HEK293T (cell line): Measurements from ENCODE around the gene GDAP1L1.

ENCODE experiments used
- CTCF ChIA-PET: fragments of 350-600 bp; formaldehyde crosslinking; extraction: SDS; loops from one replicate; lab custom pipeline; 2021; ENCODE audit warnings: antibody characterized with exemption, inconsistent platforms; lab: Yijun Ruan, JAX
- POLR2A ChIA-PET: fragments of 350-600 bp; formaldehyde crosslinking; extraction: SDS; loops from one replicate; lab custom pipeline; 2020; ENCODE audit warnings: antibody characterized with exemption, inconsistent platforms; lab: Yijun Ruan, JAX
- DNase-seq: peaks from one replicate; pipeline ENCODE4 v3.0.0; 2012; ENCODE audit warnings: mixed read lengths; ENCODE audit errors: extremely low spot score
- ARNT ChIP-seq: fragments of 450-650 bp; IDR thresholded peaks from 2 replicates; pipeline ENCODE4 v1.6.1; 2017; ENCODE audit warnings: mild to moderate bottlenecking
- BHLHE40 ChIP-seq: fragments of 450-650 bp; IDR thresholded peaks from 2 replicates; pipeline ENCODE4 v1.6.1; 2016; ENCODE audit warnings: mild to moderate bottlenecking, moderate library complexity, borderline replicate concordance
- CTBP1 ChIP-seq: fragments of 450-650 bp; IDR thresholded peaks from 2 replicates; pipeline ENCODE4 v1.6.1; 2016; ENCODE audit warnings: borderline replicate concordance
- ELF4 ChIP-seq: fragments of 450-650 bp; IDR thresholded peaks from 2 replicates; pipeline ENCODE4 v1.6.1; 2017; ENCODE audit warnings: antibody characterized with exemption
- FOXA1 ChIP-seq: fragments of 450-650 bp; IDR thresholded peaks from 2 replicates; pipeline ENCODE4 v1.6.1; 2016; ENCODE audit warnings: mild to moderate bottlenecking
- FOXK2 ChIP-seq: fragments of 450-650 bp; IDR thresholded peaks from 2 replicates; pipeline ENCODE4 v1.6.1; 2016; ENCODE audit warnings: mild to moderate bottlenecking
- FOXM1 ChIP-seq: fragments of 450-650 bp; IDR thresholded peaks from 2 replicates; pipeline ENCODE4 v1.6.1; 2017; ENCODE audit warnings: mild to moderate bottlenecking, borderline replicate concordance
- HDGF ChIP-seq: fragments of 450-650 bp; IDR thresholded peaks from 2 replicates; pipeline ENCODE4 v1.6.1; 2017; ENCODE audit warnings: antibody characterized with exemption, borderline replicate concordance
- L3MBTL2 ChIP-seq: fragments of 450-650 bp; conservative IDR thresholded peaks from 2 replicates; pipeline ENCODE4 v1.6.1; 2016; ENCODE audit warnings: mild to moderate bottlenecking
- LEF1 ChIP-seq: fragments of 450-650 bp; IDR thresholded peaks from 2 replicates; pipeline ENCODE4 v1.6.1; 2017; ENCODE audit warnings: mild to moderate bottlenecking, borderline replicate concordance
- NFRKB ChIP-seq: fragments of 450-650 bp; IDR thresholded peaks from 2 replicates; pipeline ENCODE4 v1.6.1; 2016; ENCODE audit warnings: mild to moderate bottlenecking, moderate library complexity
- PKNOX1 ChIP-seq: fragments of 450-650 bp; IDR thresholded peaks from 2 replicates; pipeline ENCODE4 v1.6.1; 2016
- SP1 ChIP-seq: fragments of 450-650 bp; IDR thresholded peaks from 2 replicates; pipeline ENCODE4 v1.6.1; 2017
- SUZ12 ChIP-seq: fragments of 450-650 bp; IDR thresholded peaks from 2 replicates; pipeline ENCODE4 v1.6.1; 2016; ENCODE audit warnings: mild to moderate bottlenecking
- TARDBP ChIP-seq: fragments of 450-650 bp; IDR thresholded peaks from 2 replicates; pipeline ENCODE4 v1.6.1; 2016
- ZNF384 ChIP-seq: fragments of 450-650 bp; IDR thresholded peaks from 2 replicates; pipeline ENCODE4 v1.6.1; 2016

GDAP1L1 gene

DNA sequence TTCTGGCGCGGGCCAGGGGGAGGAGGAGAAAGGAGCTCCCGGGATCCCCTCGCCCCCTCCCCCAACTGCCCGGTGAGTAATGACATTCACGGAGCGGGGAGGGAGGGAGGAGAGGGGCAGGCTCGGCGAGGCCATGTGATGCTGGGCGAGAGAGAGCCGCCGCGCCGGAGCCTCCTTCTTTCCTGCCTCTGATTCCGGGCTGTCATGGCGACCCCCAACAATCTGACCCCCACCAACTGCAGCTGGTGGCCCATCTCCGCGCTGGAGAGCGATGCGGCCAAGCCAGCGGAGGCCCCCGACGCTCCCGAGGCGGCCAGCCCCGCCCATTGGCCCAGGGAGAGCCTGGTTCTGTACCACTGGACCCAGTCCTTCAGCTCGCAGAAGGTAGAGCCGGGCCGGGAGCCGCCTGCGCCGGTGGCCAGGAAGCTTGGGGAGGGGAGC is at the start of gene GDAP1L1:
Gene GDAP1L1, plus strand, starts transcription at position 178 of the 441 bp plus-strand sequence. Its CDS starts 27 bp downstream, at position 205.
- ChIA-PET POLR2A (interaction anchor here (0.6 to 0.9 kb wide), 2 partner anchors 13 to 23 kb away, joined by 3 read pairs; no protein-coding TSS in a partner anchor), CTCF (no interaction called here)
- no peak for DNase-seq
- TF ChIP-seq NFRKB = no peak
- no peak for TF ChIP-seq PKNOX1
- no peak for TF ChIP-seq LEF1
- no peak for TF ChIP-seq FOXK2
- TF ChIP-seq FOXA1 = no peak
- no peak for TF ChIP-seq L3MBTL2
- no peak for TF ChIP-seq SUZ12
- no peak for TF ChIP-seq FOXM1
- no peak for TF ChIP-seq CTBP1
- no peak for TF ChIP-seq SP1
- TF ChIP-seq ARNT = no peak
- no peak for TF ChIP-seq HDGF
- TF ChIP-seq TARDBP = no peak

- no peak for DNase-seq
- ChIA-PET CTCF (no interaction called here), POLR2A (no interaction called here)
- TF ChIP-seq CTBP1 (no peak), SP1 (no peak), ELF4 (no peak), FOXA1 (no peak), ZNF384 (no peak), BHLHE40 (no peak), SUZ12 (no peak), NFRKB (no peak), HDGF (no peak), L3MBTL2 (no peak), TARDBP (no peak), LEF1 (no peak), FOXK2 (no peak), FOXM1 (no peak), ARNT (no peak), PKNOX1 (no peak)
Observed at GRCh38 chr20:44198872-44199271, 48.2 kb upstream of the GDAP1L1 start.

- no peak for TF ChIP-seq HDGF
- no peak for TF ChIP-seq SP1
- TF ChIP-seq FOXK2 = no peak
- no peak for TF ChIP-seq LEF1
- TF ChIP-seq TARDBP = no peak
- TF ChIP-seq FOXA1 = no peak
- no peak for TF ChIP-seq NFRKB
- TF ChIP-seq BHLHE40 = no peak
- no peak for TF ChIP-seq ZNF384
- TF ChIP-seq L3MBTL2 = no peak
- TF ChIP-seq ARNT = no peak
- no peak for TF ChIP-seq PKNOX1
- POLR2A ChIA-PET = no interaction called here
- CTCF ChIA-PET = no interaction called here
- DNase-seq = no peak
Observed at GRCh38 chr20:44199877-44200276, 47.2 kb upstream of the GDAP1L1 start.

GRCh38 chr20:44200371-44200770 is 46.7 kb upstream of the GDAP1L1 start:
- ChIA-PET POLR2A (no interaction called here), CTCF (no interaction called here)
- TF ChIP-seq ZNF384 (no peak), PKNOX1 (no peak), LEF1 (no peak), TARDBP (no peak), NFRKB (no peak), ELF4 (no peak), HDGF (no peak), L3MBTL2 (no peak)
- no peak for DNase-seq

DNA sequence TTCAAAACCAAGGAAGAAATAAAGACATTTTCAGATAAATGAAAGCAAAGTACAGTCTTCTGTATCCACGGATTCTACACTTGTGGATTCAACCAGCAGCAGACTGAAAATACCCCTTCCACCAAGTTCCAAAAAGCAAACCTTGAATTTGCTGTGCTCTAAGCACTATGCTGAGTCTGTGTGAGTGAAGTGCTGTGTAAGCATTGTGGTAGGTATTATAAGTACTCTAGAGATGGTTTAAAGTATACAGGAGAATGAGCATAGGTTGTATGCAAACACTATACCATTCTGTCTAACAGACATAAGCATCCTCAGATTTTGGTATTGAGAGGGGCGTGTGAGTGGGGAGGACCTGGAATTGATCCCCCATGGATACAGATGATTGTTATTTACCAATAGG is 46.1 kb upstream of the GDAP1L1 start:
- POLR2A ChIA-PET = no interaction called here
- TF ChIP-seq SUZ12 (no peak), L3MBTL2 (no peak), FOXA1 (no peak), NFRKB (no peak), ZNF384 (no peak), LEF1 (no peak)
- DNase-seq = no peak
- CTCF ChIA-PET = no interaction called here

GRCh38 chr20:44203161-44203560 is 43.9 kb upstream of the GDAP1L1 start:
- TF ChIP-seq TARDBP = no peak
- no peak for TF ChIP-seq LEF1
- no peak for TF ChIP-seq SP1
- TF ChIP-seq CTBP1 = no peak
- no peak for TF ChIP-seq ARNT
- TF ChIP-seq FOXA1 = no peak
- TF ChIP-seq FOXM1 = no peak
- TF ChIP-seq ZNF384 = no peak
- no peak for TF ChIP-seq NFRKB
- no peak for TF ChIP-seq ELF4
- TF ChIP-seq SUZ12 = no peak
- TF ChIP-seq FOXK2 = no peak
- TF ChIP-seq HDGF = no peak
- TF ChIP-seq PKNOX1 = no peak
- TF ChIP-seq L3MBTL2 = no peak
- TF ChIP-seq BHLHE40 = no peak
- ChIA-PET POLR2A (no interaction called here), CTCF (interaction anchor here (0.7 kb wide), 1 partner anchor 9 kb away, joined by 3 read pairs; no protein-coding TSS in a partner anchor)
- DNase-seq = no peak
